GM19193 (cell line): Measurements from ENCODE around the gene ZFAND6.

Experiments used
- POLR2A ChIP-seq: IDR thresholded peaks from 4 replicates; pipeline ENCODE4 v1.6.1; 2011; ENCODE audit not compliant: insufficient read depth, insufficient read length; ENCODE audit errors: extremely low read depth

The ZFAND6 gene

DNA sequence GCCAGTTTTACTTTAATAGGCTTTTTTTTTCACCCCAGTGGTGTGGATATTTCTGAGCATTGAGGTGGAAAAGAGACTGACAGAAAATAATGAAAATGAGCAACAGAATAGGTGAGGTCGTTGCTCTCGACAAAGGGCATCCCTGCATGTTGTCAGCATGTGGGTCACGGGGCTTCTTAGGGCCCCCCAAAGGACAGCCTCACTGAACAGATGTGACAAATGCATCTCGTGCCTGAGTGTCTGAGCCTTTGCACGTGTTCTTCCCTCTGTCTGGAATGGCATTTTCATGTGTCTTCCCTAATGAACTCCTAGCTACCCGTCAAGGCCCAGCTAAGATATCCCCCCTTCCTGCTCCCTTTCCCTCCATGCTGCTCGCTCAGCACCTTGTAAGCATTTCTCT lies 125.1 kb downstream of the ZFAND6 start:
- no peak for TF ChIP-seq POLR2A

DNA sequence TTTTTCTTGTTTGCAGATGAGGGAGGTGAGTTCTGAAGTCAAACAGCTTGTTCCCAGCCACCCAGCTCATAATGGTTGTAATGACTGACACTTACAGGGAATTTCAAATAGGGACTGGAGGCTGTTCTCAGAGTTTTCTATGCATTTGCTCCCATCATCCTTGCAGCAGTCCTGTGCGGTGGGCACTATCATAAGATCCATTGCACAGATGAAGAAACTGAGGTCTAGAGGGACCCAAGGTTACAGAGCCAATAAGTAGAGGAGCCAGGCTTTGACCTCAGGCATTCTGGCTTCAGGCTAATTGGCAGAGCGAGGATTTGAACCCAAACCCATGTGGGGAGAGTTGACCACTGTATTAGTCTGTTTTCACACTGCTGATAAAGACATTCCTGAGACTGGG lies 125.7 kb downstream of the ZFAND6 start:
- TF ChIP-seq POLR2A, result no peak

DNA sequence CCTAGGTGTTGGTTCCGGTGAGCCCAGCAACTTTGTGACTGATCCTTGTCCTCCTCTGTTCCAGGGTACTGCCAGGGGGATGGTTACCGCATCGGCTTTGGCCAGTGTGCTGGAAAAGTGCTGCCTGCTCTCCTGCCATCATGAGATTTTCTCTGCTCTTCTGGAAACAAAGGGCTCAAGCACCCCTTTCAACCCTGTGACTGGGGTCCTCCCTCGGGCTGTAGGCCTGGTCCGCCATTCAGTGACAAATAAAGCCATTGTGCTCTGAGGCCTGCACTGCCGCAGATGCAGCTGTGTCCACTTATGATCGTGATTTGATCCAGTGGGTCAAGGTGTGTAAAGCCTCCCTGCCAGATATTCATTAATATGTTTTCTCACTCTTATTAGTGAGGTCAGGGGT lies 126.6 kb downstream of the ZFAND6 start:
- no peak for TF ChIP-seq POLR2A

DNA sequence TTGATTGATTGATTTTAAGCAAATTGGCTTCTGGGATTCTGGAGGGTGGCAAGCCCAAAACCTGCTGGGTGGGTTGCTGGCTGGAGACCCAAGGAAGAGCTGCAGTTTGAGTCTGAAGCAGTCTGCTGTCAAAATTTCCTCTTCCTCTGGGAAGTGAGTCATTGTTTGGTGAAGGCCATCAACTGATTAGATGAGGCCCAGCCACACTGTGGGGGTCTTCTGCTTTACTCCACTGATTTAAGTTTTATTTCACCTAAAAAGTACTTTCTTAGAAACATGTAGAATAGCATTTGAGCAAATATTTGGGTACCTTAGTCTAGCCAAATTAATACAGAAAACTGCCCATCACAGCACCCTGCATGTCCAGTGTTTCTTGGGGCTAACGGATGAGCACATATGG lies 127.1 kb downstream of the ZFAND6 start:
- TF ChIP-seq POLR2A, result no peak
